OCI-LY1 (cell line): ENCODE data around the gene SORT1.

Source experiments
- H2AFZ ChIP-seq: fragments of 200-600 bp; sonication (generic), shearing (Covaris generic); 2 replicates; pipeline ENCODE4 v1.6.0; 2014; ENCODE audit warnings: antibody characterized with exemption, mild to moderate bottlenecking, low read length
- H3F3A ChIP-seq: fragments of 200-600 bp; sonication (generic), shearing (Covaris generic); 2 replicates; pipeline ENCODE4 v1.6.0; 2014; ENCODE audit warnings: mild to moderate bottlenecking, antibody characterized with exemption, low read length, moderate library complexity; ENCODE audit not compliant: insufficient read depth
- H3K27ac ChIP-seq: fragments of 200-600 bp; sonication (generic); 2 replicates; pipeline ENCODE4 v1.5.1; 2014; ENCODE audit warnings: low read length, mixed run types, mild to moderate bottlenecking, low read depth; ENCODE audit not compliant: poor library complexity, severe bottlenecking
- H3K27me3 ChIP-seq: fragments of 200-600 bp; sonication (generic); 2 replicates; pipeline ENCODE4 v1.6.0; 2014; ENCODE audit warnings: antibody characterized with exemption, mild to moderate bottlenecking, low read length, moderate library complexity; ENCODE audit not compliant: insufficient read depth
- H3K36me3 ChIP-seq: fragments of 200-600 bp; sonication (generic); 2 replicates; pipeline ENCODE4 v1.6.1; 2014; ENCODE audit warnings: mild to moderate bottlenecking, antibody characterized with exemption, low read length, moderate library complexity, mixed read lengths; ENCODE audit not compliant: insufficient read depth
- H3K4me1 ChIP-seq: fragments of 200-600 bp; sonication (generic); 2 replicates; pipeline ENCODE4 v1.5.1; 2014; ENCODE audit warnings: mild to moderate bottlenecking, low read length, moderate library complexity; ENCODE audit not compliant: insufficient read depth, severe bottlenecking
- H3K4me2 ChIP-seq: fragments of 200-600 bp; sonication (generic), shearing (Covaris generic); 2 replicates; pipeline ENCODE4 v1.6.1; 2014; ENCODE audit warnings: low read length
- H3K4me3 ChIP-seq: fragments of 200-600 bp; sonication (generic); 2 replicates; pipeline ENCODE4 v1.5.1; 2014; ENCODE audit warnings: low read length, low read depth, mild to moderate bottlenecking, mixed read lengths; ENCODE audit not compliant: poor library complexity, severe bottlenecking
- H3K79me2 ChIP-seq: fragments of 200-600 bp; shearing (Covaris generic); 2 replicates; pipeline ENCODE4 v1.6.1; 2016; ENCODE audit warnings: mixed run types, low read length, mixed read lengths; ENCODE audit not compliant: insufficient read depth
- H3K9ac ChIP-seq: fragments of 200-600 bp; sonication (generic), shearing (Covaris generic); 2 replicates; pipeline ENCODE4 v1.6.1; 2014; ENCODE audit warnings: mild to moderate bottlenecking, low read length, mixed read lengths
- H3K9me2 ChIP-seq: fragments of 200-600 bp; sonication (generic), shearing (Covaris generic); 2 replicates; pipeline ENCODE4 v1.6.1; 2014; ENCODE audit warnings: low read depth, mild to moderate bottlenecking, low read length, mixed read lengths
- H3K9me3 ChIP-seq: fragments of 200-600 bp; shearing (Covaris generic); 2 replicates; pipeline ENCODE4 v1.6.1; 2014; ENCODE audit warnings: low read length, mixed read lengths
- H4K20me1 ChIP-seq: fragments of 200-600 bp; sonication (generic), shearing (Covaris generic); 2 replicates; pipeline ENCODE4 v1.6.0; 2016; ENCODE audit warnings: mild to moderate bottlenecking, low read length; ENCODE audit not compliant: insufficient read depth
- CTCF ChIP-seq: fragments of 200-600 bp; sonication (generic), shearing (Covaris generic); IDR thresholded peaks from 2 replicates; pipeline ENCODE4 v1.5.1; 2017; ENCODE audit warnings: mild to moderate bottlenecking, antibody characterized with exemption, low read length, moderate library complexity, mixed read lengths
- EZH2 ChIP-seq: fragments of 200-600 bp; sonication (generic), shearing (Covaris generic); IDR thresholded peaks from 2 replicates; pipeline ENCODE4 v1.8.0; 2017; ENCODE audit warnings: borderline replicate concordance, mixed run types, mild to moderate bottlenecking, antibody characterized with exemption, low read length, moderate library complexity, mixed read lengths

Gene SORT1

GRCh38 chr1:109443476-109443875, 45.8 kb upstream of the SORT1 start:
- Histone ChIP-seq H2AFZ (no peak overlapping the region), H3K9ac (no peak overlapping the region), H3K27me3 (0 out of 2 replicates have a peak, but pooled peaks cover 4% of the 10 kb centered on the region), H3K79me2 (no peaks in the 10 kb centered on the region), H3K36me3 (no peaks in the 10 kb centered on the region), H3F3A (no peaks in the 10 kb centered on the region), H3K27ac (no peak overlapping the region), H3K4me2 (no peak overlapping the region), H4K20me1 (no peaks in the 10 kb centered on the region), H3K9me3 (no peaks in the 10 kb centered on the region), H3K4me3 (no peak overlapping the region), H3K9me2 (no peaks in the 10 kb centered on the region), H3K4me1 (no peaks in the 10 kb centered on the region)
- TF ChIP-seq EZH2, result no peak

- no peaks in the 10 kb centered on the region for H3K9me3 ChIP-seq
- no peak overlapping the region for H2AFZ ChIP-seq
- H3K27ac ChIP-seq, result no peak overlapping the region
- H3K9ac ChIP-seq, result no peak overlapping the region
- 0 out of 2 replicates have a peak, but pooled peaks cover 4% of the 10 kb centered on the region for H3K27me3 ChIP-seq
- no peaks in the 10 kb centered on the region for H3K9me2 ChIP-seq
- no peaks in the 10 kb centered on the region for H3F3A ChIP-seq
- no peaks in the 10 kb centered on the region for H3K4me1 ChIP-seq
- TF ChIP-seq CTCF (no peak), EZH2 (no peak)
- no peaks in the 10 kb centered on the region for H3K79me2 ChIP-seq
- H3K4me3 ChIP-seq, result no peak overlapping the region
- H3K4me2 ChIP-seq, result no peak overlapping the region
- no peaks in the 10 kb centered on the region; the same call in 1 of the 2 replicates for H3K36me3 ChIP-seq
- H4K20me1 ChIP-seq, result no peaks in the 10 kb centered on the region
These were observed 43.4 kb upstream of the SORT1 start for GRCh38 chr1:109441069-109441468.

- Histone ChIP-seq H3K27ac (no peak overlapping the region), H3K27me3 (no peaks in the 10 kb centered on the region), H3K9ac (no peak overlapping the region), H3K4me2 (no peak overlapping the region), H3K4me3 (no peak overlapping the region), H3K9me3 (0 out of 2 replicates have a peak, but pooled peaks cover 4% of the 10 kb centered on the region), H4K20me1 (no peaks in the 10 kb centered on the region), H3K9me2 (no peaks in the 10 kb centered on the region), H3K79me2 (no peaks in the 10 kb centered on the region), H3K36me3 (no peaks in the 10 kb centered on the region; the same call in 1 of the 2 replicates), H3K4me1 (no peaks in the 10 kb centered on the region), H3F3A (no peaks in the 10 kb centered on the region), H2AFZ (no peak overlapping the region)
- TF ChIP-seq CTCF, result no peak
- TF ChIP-seq EZH2, result no peak
These were observed 41.1 kb upstream of the SORT1 start for GRCh38 chr1:109438798-109439297.

GRCh38 chr1:109434484-109434883, 36.8 kb upstream of the SORT1 start:
- Histone ChIP-seq H3K79me2 (no peaks in the 10 kb centered on the region), H3K36me3 (no peaks in the 10 kb centered on the region; the same call in 1 of the 2 replicates), H3K27me3 (no peaks in the 10 kb centered on the region), H3F3A (no peaks in the 10 kb centered on the region), H3K4me1 (no peaks in the 10 kb centered on the region), H4K20me1 (no peaks in the 10 kb centered on the region), H2AFZ (no peak overlapping the region), H3K9me2 (no peaks in the 10 kb centered on the region), H3K27ac (no peak overlapping the region), H3K4me3 (no peak overlapping the region), H3K9ac (no peak overlapping the region), H3K4me2 (no peak overlapping the region), H3K9me3 (0 out of 2 replicates have a peak, but pooled peaks cover 4% of the 10 kb centered on the region)
- no peak for TF ChIP-seq EZH2
- no peak for TF ChIP-seq CTCF
